A549 (cell line): Measurements from ENCODE around the gene GPR62. TPM values are rescaled to one million over a fixed set of nuclear protein-coding genes. Genes with fewer than 3 reads are reported as not detected.

ENCODE experiments used
- ATAC-seq, 2 experiments: fragments of 200-7000 bp in 1 of 2; fragments of >200 bp in 1 of 2; cut with Nextera tagmentation in 1 of 2; cut with Tn5 transposase in 1 of 2; 3 replicates each; pipeline versions ENCODE4 v1.8.0 to v1.9.1; 2018 to 2020; ENCODE audit warnings: mild to moderate bottlenecking in 1 of 2, moderate library complexity in 1 of 2
- CTCF ChIA-PET: fragments of 300-600 bp; sonication (Branson Sonifier 250); formaldehyde crosslinking; extraction: SDS; loops from one replicate; lab custom pipeline; 2021; ENCODE audit warnings: antibody characterized with exemption, inconsistent platforms; lab: Yijun Ruan, JAX
- POLR2A ChIA-PET: fragments of 350-600 bp; formaldehyde crosslinking; extraction: SDS; loops from one replicate; lab custom pipeline; 2021; ENCODE audit warnings: antibody characterized with exemption, inconsistent platforms; lab: Yijun Ruan, JAX
- DNase-seq, 2 experiments: peaks; one replicate each; pipeline versions ENCODE4 v3.0.0 to v3.0.0-alpha.2; 2011 to 2016; ENCODE audit warnings: low read depth in 1 of 2, low spot score in 1 of 2
- FAIRE-seq: peaks from 2 replicates; lab custom pipeline; 2011; peaks lifted over from hg19 to GRCh38; lab: Jason Lieb, UNC
- H3K27ac ChIP-seq, 2 experiments: fragments of >200 bp; sonication (Bioruptor Twin); formaldehyde crosslinking; 3 replicates each; pipeline ENCODE4 v1.5.1; 2016 to 2017
- H3K4me1 ChIP-seq: fragments of >200 bp; sonication (Bioruptor Twin); formaldehyde crosslinking; 3 replicates; pipeline ENCODE4 v1.6.1; 2016
- H3K4me2 ChIP-seq: fragments of >200 bp; sonication (Bioruptor Twin); formaldehyde crosslinking; 3 replicates; pipeline ENCODE4 v1.6.1; 2016
- H3K4me3 ChIP-seq: fragments of >200 bp; sonication (Bioruptor Twin); formaldehyde crosslinking; 3 replicates; pipeline ENCODE4 v1.5.1; 2016
- H3K9me3 ChIP-seq: fragments of >200 bp; sonication (Bioruptor Twin); formaldehyde crosslinking; 3 replicates; pipeline ENCODE4 v1.6.1; 2016
- BCL3 ChIP-seq: fragments of >200 bp; sonication (Bioruptor Twin); formaldehyde crosslinking; IDR thresholded peaks from 3 replicates; pipeline ENCODE4 v1.6.1; 2016
- CBX8 ChIP-seq: fragments of 200-600 bp; sonication (generic); IDR thresholded peaks from 2 replicates; pipeline ENCODE4 v1.6.1; 2016
- CHD4 ChIP-seq: fragments of 200-600 bp; sonication (generic); IDR thresholded peaks from 2 replicates; pipeline ENCODE4 v1.6.1; 2016; ENCODE audit warnings: antibody characterized with exemption, mild to moderate bottlenecking, borderline replicate concordance
- CTCF ChIP-seq: fragments of >200 bp; sonication (Bioruptor Twin); formaldehyde crosslinking; IDR thresholded peaks from 3 replicates; pipeline ENCODE4 v1.5.1; 2016
- ESRRA ChIP-seq: fragments of 150-350 bp; IDR thresholded peaks from 2 replicates; pipeline ENCODE4 v1.6.1; 2014; ENCODE audit warnings: mild to moderate bottlenecking, low read length, borderline replicate concordance
- FOSB ChIP-seq: fragments of 250-450 bp; sonication (Bioruptor Pico); IDR thresholded peaks from 2 replicates; pipeline ENCODE4 v1.5.0; 2020; ENCODE audit warnings: mild to moderate bottlenecking, moderate library complexity
- HES2 ChIP-seq: fragments of >200 bp; sonication (Bioruptor Twin); formaldehyde crosslinking; IDR thresholded peaks from 2 replicates; pipeline ENCODE4 v1.6.1; 2016
- HEYL ChIP-seq: fragments of 250-450 bp; sonication (Bioruptor Pico); IDR thresholded peaks from 2 replicates; pipeline ENCODE4 v1.8.0; 2021; ENCODE audit warnings: mild to moderate bottlenecking, moderate library complexity
- HMGXB4 ChIP-seq: fragments of 250-450 bp; sonication (Bioruptor Pico); IDR thresholded peaks from 2 replicates; pipeline ENCODE4 v1.5.0; 2021; ENCODE audit warnings: mild to moderate bottlenecking, moderate library complexity, borderline replicate concordance
- JUNB ChIP-seq: fragments of >200 bp; sonication (Bioruptor Twin); formaldehyde crosslinking; IDR thresholded peaks from 2 replicates; pipeline ENCODE4 v1.6.1; 2016
- KDM5A ChIP-seq: fragments of 200-600 bp; sonication (generic); IDR thresholded peaks from 2 replicates; pipeline ENCODE4 v1.6.1; 2016; ENCODE audit warnings: antibody characterized with exemption, mild to moderate bottlenecking
- MAZ ChIP-seq: fragments of 150-350 bp; IDR thresholded peaks from 2 replicates; pipeline ENCODE4 v1.6.1; 2014; ENCODE audit warnings: antibody characterized with exemption, low read depth, low read length, borderline replicate concordance
- MYC ChIP-seq: IDR thresholded peaks from 2 replicates; pipeline ENCODE4 v1.6.1; 2012; ENCODE audit warnings: mild to moderate bottlenecking, inconsistent platforms, low read length, improper control_type of control experiment, borderline replicate concordance
- NR3C1 ChIP-seq: fragments of >200 bp; sonication (Bioruptor Twin); formaldehyde crosslinking; IDR thresholded peaks from 3 replicates; pipeline ENCODE4 v1.6.1; 2017
- POLR2AphosphoS2 ChIP-seq: conservative IDR thresholded peaks from 2 replicates; pipeline ENCODE4 v1.6.1; 2012; ENCODE audit warnings: low read length, improper control_type of control experiment, inconsistent platforms
- SMC3 ChIP-seq: fragments of >200 bp; sonication (Bioruptor Twin); formaldehyde crosslinking; IDR thresholded peaks from 3 replicates; pipeline ENCODE4 v1.6.1; 2018; ENCODE audit warnings: inconsistent platforms
- SREBF2 ChIP-seq: fragments of 450-650 bp; IDR thresholded peaks from 2 replicates; pipeline ENCODE4 v1.6.1; 2014; ENCODE audit warnings: mild to moderate bottlenecking, moderate library complexity
- TP53 ChIP-seq: fragments of 250-450 bp; sonication (Bioruptor Pico); IDR thresholded peaks from 2 replicates; pipeline ENCODE4 v1.5.0; 2021; ENCODE audit warnings: mild to moderate bottlenecking, moderate library complexity
- USF2 ChIP-seq: fragments of 450-650 bp; IDR thresholded peaks from 2 replicates; pipeline ENCODE4 v1.6.1; 2014; ENCODE audit warnings: antibody characterized with exemption
- ZNF302 ChIP-seq: fragments of 250-450 bp; sonication (Bioruptor Pico); IDR thresholded peaks from 2 replicates; pipeline ENCODE4 v1.9.0; 2021; ENCODE audit warnings: inconsistent platforms, mild to moderate bottlenecking, moderate library complexity
- WGBS: methylation state at CpG from one replicate; pipeline ENCODE4 v1.1.6; 2017; ENCODE audit errors: missing lambda C conversion rate; 5-methylcytosine and 5-hydroxymethylcytosine counted together
- polyA plus RNA-seq, 4 experiments: library from polyadenylated mRNA; depleted of rRNA in 3 of 4; stranded (reverse); fragments of >200 nt; fragmentation: RNase III in 1 of 4; extraction: RNeasy Plus Mini Kit Qiagen cat#74134 plus additional on column Dnase treatment in 1 of 4; gene quantifications; 2 replicates in 3 of 4; 3 replicates in 1 of 4; pipeline ENCODE4 v1.2.3, GENCODE V29; 2011 to 2017

GPR62 gene
- polyA plus RNA-seq, 2 of the 4 experiments (the other 2 are of a cell fraction): 0.05 TPM; not detected in 1

- WGBS: 93% methylated on average over 16 of the region's 25 CpGs
- Histone ChIP-seq H3K9me3 (no peaks in the 10 kb centered on the region), H3K4me2 (no peak overlapping the region)
- POLR2A ChIA-PET: no interaction called here
- TF ChIP-seq POLR2AphosphoS2 (no peak), MAZ (no peak), USF2 (no peak), KDM5A (no peak), CTCF (no peak), SREBF2 (no peak), ZNF302 (no peak), HES2 (no peak), TP53 (no peak), ESRRA (no peak), MYC (no peak)
- TF ChIP-seq, all 56 proteins: peak for 0
- no peak for ATAC-seq
- no peak for FAIRE-seq
- Histone ChIP-seq H3K27ac (no peak overlapping the region), H3K4me3 (no peak overlapping the region), H3K4me1 (peaks cover 8% of the 10 kb centered on the region; the same call in 2 of the 3 replicates)
- CTCF ChIA-PET: interaction anchor here (0.5 to 0.6 kb wide), 2 partner anchors 37 to 779 kb away, joined by 3 to 4 read pairs; no protein-coding TSS in a partner anchor
- no peak for DNase-seq
Observed at GRCh38 chr3:51935886-51936755, 19.1 kb upstream of the GPR62 start.

- no peak for DNase-seq
- H3K4me3 ChIP-seq: no peak overlapping the region
- TF ChIP-seq CHD4: no peak
- no peak for TF ChIP-seq HMGXB4 (CRISPR knock-in tag)
- no peak for TF ChIP-seq FOSB (CRISPR knock-in tag)
- no peak for TF ChIP-seq HEYL (CRISPR knock-in tag)
- no peak for TF ChIP-seq BCL3
- no peak for TF ChIP-seq NR3C1
- TF ChIP-seq SMC3: no peak
- TF ChIP-seq JUNB: no peak
- no peak for TF ChIP-seq CBX8
- TF ChIP-seq POLR2AphosphoS2: no peak
- peaks cover 8% of the 10 kb centered on the region; the same call in 2 of the 3 replicates for H3K4me1 ChIP-seq
- no peak for ATAC-seq
- no peak overlapping the region for H3K27ac ChIP-seq
- WGBS: 97% methylated on average over 6 of the region's 9 CpGs
- POLR2A ChIA-PET: no interaction called here
- FAIRE-seq: no peak
- H3K4me2 ChIP-seq: no peak overlapping the region
- CTCF ChIA-PET: interaction anchor here (0.5 to 2.0 kb wide), 4 partner anchors 37 to 780 kb away, joined by 3 to 9 read pairs (median 3); partner anchors contain the start of genes ABHD14A and ABHD14B
- no peaks in the 10 kb centered on the region for H3K9me3 ChIP-seq
Observed at GRCh38 chr3:51937014-51937413, 18.2 kb upstream of the GPR62 start.
